GM12878 (cell line): ENCODE measurements around the gene JPH4. TPM values are rescaled to one million over a fixed set of nuclear protein-coding genes. Genes with fewer than 3 reads are reported as not detected.

Source experiments
- ATAC-seq: fragments of 200-7000 bp; cut with Tn5 transposase; 3 replicates; pipeline ENCODE4 v1.9.1; 2020; ENCODE audit warnings: mild to moderate bottlenecking, moderate library complexity
- BruUV-seq: library from RNA; stranded (reverse); fragments of 400-500 nt; replicated peaks from 2 replicates; lab custom pipeline; 2021; lab: Mats Ljungman, UMichigan
- CTCF ChIA-PET: fragments of 300-600 bp; sonication (Branson Sonifier 250); formaldehyde crosslinking; extraction: SDS; loops from one replicate; lab custom pipeline; 2021; ENCODE audit warnings: inconsistent platforms; lab: Yijun Ruan, JAX
- POLR2A ChIA-PET: fragments of 350-600 bp; formaldehyde crosslinking; extraction: SDS; loops from one replicate; lab custom pipeline; 2021; ENCODE audit warnings: inconsistent platforms; lab: Charles Lee
- RAD21 ChIA-PET: fragments of 300-600 bp; sonication (Branson Sonifier 250); formaldehyde crosslinking; loops from one replicate; lab custom pipeline; 2023; ENCODE audit warnings: antibody characterized with exemption; ENCODE audit not compliant: unreplicated experiment; lab: Charles Lee
- SMC1A ChIA-PET: fragments of 300-600 bp; sonication (Branson Sonifier 250); formaldehyde crosslinking; loops from one replicate; lab custom pipeline; 2023; ENCODE audit not compliant: unreplicated experiment, uncharacterized antibody; lab: Charles Lee
- DNase-seq: peaks from one replicate; pipeline ENCODE4 v3.0.0-alpha.2; 2011; ENCODE audit warnings: low read depth, low spot score
- FAIRE-seq: peaks from 3 replicates; lab custom pipeline; 2011; peaks lifted over from hg19 to GRCh38; lab: Jason Lieb, UNC
- H2AFZ ChIP-seq: 2 replicates; pipeline ENCODE4 v1.6.0; 2011; ENCODE audit warnings: low read depth, low read length, control low read depth; ENCODE audit not compliant: control insufficient read depth
- H3K27ac ChIP-seq: 2 replicates; pipeline ENCODE4 v1.5.1; 2011; ENCODE audit warnings: control low read depth; ENCODE audit not compliant: control insufficient read depth, insufficient read depth
- H3K27me3 ChIP-seq, 2 experiments: replicated peaks in 1 of 2; 2 replicates each; pipeline versions ENCODE4 v1.6.0 to v1.6.1; 2011; ENCODE audit warnings: low read length in 1 of 2; ENCODE audit not compliant: control insufficient read depth in 2 of 2, insufficient read depth in 2 of 2
- H3K36me3 ChIP-seq, 2 experiments: 2 replicates each; pipeline ENCODE4 v1.5.1; 2011; ENCODE audit warnings: low read length in 1 of 2; ENCODE audit not compliant: control insufficient read depth in 2 of 2, insufficient read depth in 2 of 2
- H3K4me1 ChIP-seq: 2 replicates; pipeline ENCODE4 v1.6.1; 2011; ENCODE audit warnings: mild to moderate bottlenecking, low read length, moderate library complexity, mixed read lengths; ENCODE audit not compliant: control insufficient read depth, insufficient read depth
- H3K4me2 ChIP-seq: 2 replicates; pipeline ENCODE4 v1.6.0; 2011; ENCODE audit warnings: control low read depth; ENCODE audit not compliant: control insufficient read depth, insufficient read depth
- H3K4me3 ChIP-seq: fragments of 200-600 bp; sonication (generic); 2 replicates; pipeline ENCODE4 v1.5.1; 2016
- H3K79me2 ChIP-seq: 2 replicates; pipeline ENCODE4 v1.6.0; 2011; ENCODE audit warnings: low read length; ENCODE audit not compliant: control insufficient read depth, insufficient read depth
- H3K9ac ChIP-seq: 2 replicates; pipeline ENCODE4 v1.8.0; 2011; ENCODE audit warnings: low read length, control low read depth, mixed read lengths; ENCODE audit not compliant: control insufficient read depth, insufficient read depth
- H3K9me3 ChIP-seq: replicated peaks from 3 replicates; pipeline ENCODE4 v1.5.1; 2011; ENCODE audit warnings: mild to moderate bottlenecking, low read length; ENCODE audit not compliant: control insufficient read depth, insufficient read depth
- H4K20me1 ChIP-seq: 2 replicates; pipeline ENCODE4 v1.6.0; 2011; ENCODE audit not compliant: control insufficient read depth, insufficient read depth
- BHLHE40 ChIP-seq, 2 experiments: fragments of 450-650 bp in 1 of 2; IDR thresholded peaks; 2 replicates each; pipeline ENCODE4 v1.6.1; 2011 to 2017; ENCODE audit warnings: low read depth in 2 of 2, borderline replicate concordance in 1 of 2, improper control_type of control experiment in 1 of 2, low read length in 1 of 2, mild to moderate bottlenecking in 1 of 2
- GATAD2B ChIP-seq: fragments of 450-650 bp; conservative IDR thresholded peaks from 2 replicates; pipeline ENCODE4 v1.6.1; 2017; ENCODE audit warnings: low read depth, mild to moderate bottlenecking, moderate library complexity
- MTA3 ChIP-seq: IDR thresholded peaks from 2 replicates; pipeline ENCODE4 v1.6.1; 2012; ENCODE audit warnings: low read length, inconsistent platforms, borderline replicate concordance
- PML ChIP-seq: IDR thresholded peaks from 2 replicates; pipeline ENCODE4 v1.6.1; 2012; ENCODE audit warnings: low read length, inconsistent platforms
- RCOR1 ChIP-seq: conservative IDR thresholded peaks from 2 replicates; pipeline ENCODE4 v1.6.1; 2012; ENCODE audit warnings: low read depth, low read length, improper control_type of control experiment
- SUPT20H ChIP-seq: IDR thresholded peaks from 2 replicates; pipeline ENCODE4 v1.6.1; 2011; ENCODE audit warnings: low read depth, mild to moderate bottlenecking, low read length, moderate library complexity, borderline replicate concordance; ENCODE audit not compliant: control insufficient read depth
- TAF1 ChIP-seq: IDR thresholded peaks from 2 replicates; pipeline ENCODE4 v1.6.1; 2011; ENCODE audit warnings: mild to moderate bottlenecking, low read depth, low read length, borderline replicate concordance
- WRNIP1 ChIP-seq: IDR thresholded peaks from 2 replicates; pipeline ENCODE4 v1.6.1; 2011; ENCODE audit warnings: low read depth, low read length, improper control_type of control experiment, borderline replicate concordance
- ZBTB40 ChIP-seq: fragments of 450-650 bp; IDR thresholded peaks from 2 replicates; pipeline ENCODE4 v1.6.1; 2016; ENCODE audit warnings: mild to moderate bottlenecking, moderate library complexity, borderline replicate concordance
- ZNF384 ChIP-seq: IDR thresholded peaks from 2 replicates; pipeline ENCODE4 v1.6.1; 2012; ENCODE audit warnings: low read depth, mild to moderate bottlenecking, low read length, improper control_type of control experiment, borderline replicate concordance
- ZNF687 ChIP-seq: fragments of 450-650 bp; IDR thresholded peaks from 2 replicates; pipeline ENCODE4 v1.6.1; 2017; ENCODE audit warnings: mild to moderate bottlenecking, moderate library complexity
- WGBS: methylation state at CpG from one replicate; pipeline ENCODE4 v1.1.6; 2016; ENCODE audit warnings: low lambda C conversion rate; ENCODE audit not compliant: insufficient replicate concordance, insufficient coverage; ENCODE audit errors: missing lambda C conversion rate; 5-methylcytosine and 5-hydroxymethylcytosine counted together
- in situ Hi-C: fragments of 300-500 bp; cut with MboI; formaldehyde crosslinking; loops from 9 replicates; pipeline ENCODE4 v1.14.3; 2018; ENCODE audit warnings: mixed read lengths
- intact Hi-C: fragments of 100-400 bp; cut with micrococcal nuclease; formaldehyde crosslinking; loops from one replicate; pipeline ENCODE4 v1.14.2; 2022; ENCODE audit not compliant: unreplicated experiment
- polyA plus RNA-seq, 11 experiments: library from polyadenylated mRNA; depleted of rRNA in 4 of 11; unstranded in 6 of 11; stranded (reverse) in 5 of 11; fragments of >200 nt; fragmentation: Nextera tagmentation in 4 of 11; fragmentation: Illumina TruSeq in 1 of 11; extraction: Ambion mirVana in 4 of 11; extraction: Trizol in 1 of 11; gene quantifications; 1 replicate in 1 of 11; 2 replicates in 10 of 11; pipeline versions ENCODE4 v1.2.1 to v1.2.3, GENCODE V29; 2011 to 2016; ENCODE audit warnings: inconsistent platforms in 2 of 11, missing spikeins in 2 of 11, low read depth in 1 of 11
- total RNA-seq, 4 experiments: library from RNA; depleted of rRNA in 3 of 4; stranded (reverse); fragments of >200 nt in 3 of 4; fragmentation: Illumina TruSeq in 1 of 4; extraction: Trizol in 1 of 4; gene quantifications; 2 replicates each; pipeline versions ENCODE4 v1.2.1 to v1.2.3, GENCODE V29; 2013 to 2021
- TF ChIP-seq, protein P1 (sequence below): IDR thresholded peaks from 2 replicates; pipeline ENCODE4 v1.6.1; 2012; ENCODE audit warnings: low read length, inconsistent platforms

Gene JPH4
- total and polyA plus RNA-seq, 10 of the 15 experiments (the other 5 are each of a cell fraction or from before 2014, with no cell fraction given): 0.48 to 10.3 (median 3.8) TPM

DNA sequence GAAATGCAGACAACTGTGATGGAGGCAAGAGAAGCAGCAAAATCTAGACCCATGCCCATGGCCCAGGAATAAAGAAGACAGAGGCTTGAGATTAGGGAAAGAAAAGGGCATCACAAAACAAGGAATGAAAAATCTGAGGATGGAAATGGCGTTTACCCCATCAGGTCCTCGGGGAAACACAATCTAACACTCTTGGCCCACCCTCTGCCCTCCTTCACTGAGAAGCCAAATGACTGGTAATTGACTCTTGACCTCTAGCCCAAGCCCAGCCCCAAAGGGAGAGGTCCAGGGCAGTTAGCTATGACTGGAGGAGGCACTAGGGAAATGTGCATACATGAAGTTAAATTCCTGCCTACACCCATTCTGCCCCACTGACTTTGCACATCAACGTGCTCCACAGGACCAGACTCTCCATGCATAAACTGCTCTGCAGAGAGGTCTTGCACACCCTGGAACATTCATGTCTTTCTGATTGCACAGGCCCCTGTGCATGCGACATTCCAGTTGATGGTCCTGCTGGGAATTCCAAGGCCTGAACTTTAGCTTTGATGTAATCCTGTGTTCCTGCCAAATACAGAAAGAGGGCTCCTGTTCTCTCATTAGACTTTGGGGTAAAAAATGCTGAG, 32.7 kb downstream of the JPH4 start:
- Histone ChIP-seq H3K4me3 (no peak overlapping the region), H3K27me3 (no peaks in the 10 kb centered on the region), H2AFZ (no peak overlapping the region), H3K9ac (no peak overlapping the region), H3K4me1 (no peaks in the 10 kb centered on the region), H3K9me3 (no peaks in the 10 kb centered on the region), H3K79me2 (no peaks in the 10 kb centered on the region), H3K27ac (no peak overlapping the region), H3K4me2 (no peak overlapping the region), H3K36me3 (no peaks in the 10 kb centered on the region), H4K20me1 (no peaks in the 10 kb centered on the region)
- BruUV-seq: no TSS peak
- ChIA-PET CTCF (interaction anchor here (11.4 kb wide), 1 partner anchor 14 kb away, joined by 131 read pairs; no protein-coding TSS in a partner anchor), SMC1A (interaction anchor here (0.5 kb wide), 1 partner anchor 399 kb away, joined by 3 read pairs; no protein-coding TSS in a partner anchor), RAD21 (interaction anchor here (0.6 to 1.1 kb wide), 2 partner anchors 12 to 216 kb away, joined by 3 read pairs; no protein-coding TSS in a partner anchor), POLR2A (no interaction called here)
- WGBS: 35% methylated on average over 4 of the region's 4 CpGs
- FAIRE-seq (no peak), DNase-seq (no peak), ATAC-seq (no peak)
- intact Hi-C loops: no loop called here
- in situ Hi-C loops: no loop called here
- TF ChIP-seq SUPT20H (no peak), TAF1 (no peak), ZNF687 (no peak), BHLHE40 (IDR thresholded peaks at IDR 0.05; ENCODE audit: borderline replicate concordance in 1 of 2, low read depth in 2 of 2, low read length in 1 of 2) (no peak), GATAD2B (no peak), PML (no peak), ZBTB40 (no peak), ZNF384 (no peak), WRNIP1 (no peak), RCOR1 (no peak), MTA3 (no peak)
- TF ChIP-seq, protein P1, sequence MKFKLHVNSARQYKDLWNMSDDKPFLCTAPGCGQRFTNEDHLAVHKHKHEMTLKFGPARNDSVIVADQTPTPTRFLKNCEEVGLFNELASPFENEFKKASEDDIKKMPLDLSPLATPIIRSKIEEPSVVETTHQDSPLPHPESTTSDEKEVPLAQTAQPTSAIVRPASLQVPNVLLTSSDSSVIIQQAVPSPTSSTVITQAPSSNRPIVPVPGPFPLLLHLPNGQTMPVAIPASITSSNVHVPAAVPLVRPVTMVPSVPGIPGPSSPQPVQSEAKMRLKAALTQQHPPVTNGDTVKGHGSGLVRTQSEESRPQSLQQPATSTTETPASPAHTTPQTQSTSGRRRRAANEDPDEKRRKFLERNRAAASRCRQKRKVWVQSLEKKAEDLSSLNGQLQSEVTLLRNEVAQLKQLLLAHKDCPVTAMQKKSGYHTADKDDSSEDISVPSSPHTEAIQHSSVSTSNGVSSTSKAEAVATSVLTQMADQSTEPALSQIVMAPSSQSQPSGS: no peak
